ENCODE measurements around the gene BATF. TPM values are rescaled to one million over a fixed set of nuclear protein-coding genes. Genes with fewer than 3 reads are reported as not detected.

BATF gene
- total and polyA plus RNA-seq, 2 donors (not counting 1 experiment from before 2014, with no cell fraction given): 12.8 to 16.4 TPM

GRCh38 chr14:75492832-75493591 lies 29.3 kb upstream of the BATF start:
- POLR2A ChIA-PET: no interaction called here
- no peak overlapping the region for H3K27ac ChIP-seq (ENCODE audit: low read length in 2 of 2)
- peaks cover 29% of the 10 kb centered on the region for H3K4me1 Mint-ChIP-seq
- no peaks in the 10 kb centered on the region for H3K27me3 ChIP-seq (replicated peaks in 1 of 4; ENCODE audit: control extremely low read depth in 1 of 4, control insufficient read depth in 3 of 4, insufficient read depth in 4 of 4, low read length in 3 of 4)
- no peak overlapping the region for H3K9ac ChIP-seq (ENCODE audit: low read length)
- no peaks in the 10 kb centered on the region for H3K36me3 ChIP-seq (replicated peaks in 1 of 2; ENCODE audit: control extremely low read depth in 1 of 2, control insufficient read depth in 1 of 2, extremely low read depth in 1 of 2, insufficient read depth in 2 of 2, low read length in 1 of 2)
- ATAC-seq (ENCODE audit: low read depth) (no peak), DNase-seq (no peak)
- H3K9me3 ChIP-seq (ENCODE audit: control extremely low read depth in 1 of 3, control insufficient read depth in 2 of 3, insufficient read depth in 1 of 3, low read length in 2 of 3): no peaks in the 10 kb centered on the region
- TF ChIP-seq CTCF (IDR thresholded peaks at IDR 0.05) (no peak), EZH2 (IDR thresholded peaks at IDR 0.05; ENCODE audit: borderline replicate concordance, insufficient read depth, low read depth, low read length, poor library complexity, severe bottlenecking) (no peak)
- H3K4me1 ChIP-seq (ENCODE audit: control insufficient read depth in 2 of 2, insufficient read depth in 2 of 2, low read length in 2 of 2): peaks cover 10 to 19% of the 10 kb centered on the region in 2 donors
- no peaks in the 10 kb centered on the region for H4K20me1 ChIP-seq (ENCODE audit: control insufficient read depth, insufficient read depth, low read length, poor library complexity, severe bottlenecking)
- no peaks in the 10 kb centered on the region for H3K27me3 Mint-ChIP-seq
- no peak overlapping the region for H3K4me3 ChIP-seq (ENCODE audit: control extremely low read depth in 1 of 5, extremely low read depth in 1 of 5, insufficient read depth in 1 of 5, low read depth in 2 of 5, low read length in 4 of 5)
- H3K9me3 Mint-ChIP-seq (ENCODE audit: insufficient read depth): no peaks in the 10 kb centered on the region
- no peak overlapping the region for H3K27ac Mint-ChIP-seq
- no peak overlapping the region for H2AFZ ChIP-seq (ENCODE audit: insufficient read depth, low read depth, low read length, poor library complexity, severe bottlenecking)
- no peak overlapping the region for H3K4me3 Mint-ChIP-seq
- 94% methylated on average over 7 of the region's 9 CpGs for WGBS (ENCODE audit: insufficient coverage)
- no peak overlapping the region for H3K4me2 ChIP-seq (replicated peaks; ENCODE audit: low read depth, low read length, poor library complexity, severe bottlenecking)
- H3K79me2 ChIP-seq (ENCODE audit: control insufficient read depth, insufficient read depth, low read length): no peaks in the 10 kb centered on the region
- CTCF ChIA-PET: interaction anchor here (0.8 to 10.1 kb wide), 8 partner anchors 22 to 194 kb away, joined by 3 to 221 read pairs (median 4); no protein-coding TSS in a partner anchor
- intact Hi-C loops (cut with micrococcal nuclease): loop anchor here (10.0 kb wide), 1 partner anchor 52 kb away; no protein-coding TSS in a partner anchor

DNA sequence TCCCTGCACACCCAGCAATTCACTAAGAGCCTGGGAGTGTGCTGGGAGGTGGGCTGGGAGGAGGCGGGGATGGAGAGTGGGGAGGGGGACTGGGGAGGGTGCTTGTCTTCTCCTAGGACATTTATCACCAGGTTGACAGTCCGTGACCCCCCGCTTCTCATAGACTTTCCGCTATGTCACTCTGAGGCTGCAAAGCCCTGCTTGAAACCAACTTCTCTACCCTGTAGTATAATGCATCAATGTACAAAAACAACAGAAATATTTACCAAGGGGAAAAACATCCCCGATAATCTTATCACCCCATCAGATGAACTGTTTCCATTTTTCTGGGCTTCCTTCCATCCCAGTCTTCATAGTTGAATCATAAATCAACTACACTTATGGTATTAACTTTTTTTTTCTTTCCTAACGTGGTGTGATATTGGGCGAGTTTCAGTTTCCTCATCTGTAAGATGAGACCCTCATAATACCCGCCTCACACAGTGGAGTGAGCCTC lies 28.6 kb upstream of the BATF start:
- Histone ChIP-seq H3K4me2 (replicated peaks; ENCODE audit: low read depth, low read length, poor library complexity, severe bottlenecking) (no peak overlapping the region), H3K4me3 (ENCODE audit: control extremely low read depth in 1 of 5, extremely low read depth in 1 of 5, insufficient read depth in 1 of 5, low read depth in 2 of 5, low read length in 4 of 5) (no peak overlapping the region), H2AFZ (ENCODE audit: insufficient read depth, low read depth, low read length, poor library complexity, severe bottlenecking) (no peak overlapping the region), H3K4me1 (ENCODE audit: control insufficient read depth in 2 of 2, insufficient read depth in 2 of 2, low read length in 2 of 2) (peaks cover 10 to 21% of the 10 kb centered on the region in 2 donors), H3K36me3 (replicated peaks in 1 of 2; ENCODE audit: control extremely low read depth in 1 of 2, control insufficient read depth in 1 of 2, extremely low read depth in 1 of 2, insufficient read depth in 2 of 2, low read length in 1 of 2) (no peaks in the 10 kb centered on the region), H3K27ac (ENCODE audit: low read length in 2 of 2) (no peak overlapping the region), H3K27me3 (replicated peaks in 1 of 4; ENCODE audit: control extremely low read depth in 1 of 4, control insufficient read depth in 3 of 4, insufficient read depth in 4 of 4, low read length in 3 of 4) (no peaks in the 10 kb centered on the region), H3K9ac (ENCODE audit: low read length) (no peak overlapping the region), H4K20me1 (ENCODE audit: control insufficient read depth, insufficient read depth, low read length, poor library complexity, severe bottlenecking) (no peaks in the 10 kb centered on the region), H3K9me3 (ENCODE audit: control extremely low read depth in 1 of 3, control insufficient read depth in 2 of 3, insufficient read depth in 1 of 3, low read length in 2 of 3) (no peaks in the 10 kb centered on the region), H3K79me2 (ENCODE audit: control insufficient read depth, insufficient read depth, low read length) (no peaks in the 10 kb centered on the region)
- TF ChIP-seq EZH2 (IDR thresholded peaks at IDR 0.05; ENCODE audit: borderline replicate concordance, insufficient read depth, low read depth, low read length, poor library complexity, severe bottlenecking) (no peak), CTCF (IDR thresholded peaks at IDR 0.05) (no peak)
- DNase-seq (no peak), ATAC-seq (ENCODE audit: low read depth) (no peak)
- Mint-ChIP-seq H3K4me1 (peaks cover 28% of the 10 kb centered on the region), H3K27ac (no peak overlapping the region), H3K9me3 (ENCODE audit: insufficient read depth) (no peaks in the 10 kb centered on the region), H3K4me3 (no peak overlapping the region), H3K27me3 (no peaks in the 10 kb centered on the region)
- 20% methylated on average over 1 of the region's 8 CpGs for WGBS (ENCODE audit: insufficient coverage)
- ChIA-PET CTCF (interaction anchor here (0.8 to 10.1 kb wide), 5 partner anchors 40 to 195 kb away, joined by 3 to 221 read pairs (median 5); no protein-coding TSS in a partner anchor), POLR2A (no interaction called here)
- intact Hi-C loops (cut with micrococcal nuclease): loop anchor here (10.0 kb wide), 1 partner anchor 51 kb away; no protein-coding TSS in a partner anchor

Data from B cell (primary cell).